Left ventricle myocardium superior (tissue), 1 donor: ENCODE data around the gene ARHGDIG. TPM values are rescaled to one million over a fixed set of nuclear protein-coding genes. Genes with fewer than 3 reads are reported as not detected.

Source experiments
- ATAC-seq: fragments of 200-7000 bp; cut with Tn5 transposase; one replicate; pipeline ENCODE4 v1.9.1; 2020; ENCODE audit warnings: mild to moderate bottlenecking, moderate library complexity
- DNase-seq: peaks from one replicate; pipeline ENCODE4 v3.0.0-alpha.2; 2020
- intact Hi-C: fragments of 100-400 bp; cut with micrococcal nuclease; formaldehyde crosslinking; loops from one replicate; pipeline ENCODE4 v1.11.0; 2022
- total RNA-seq: library from RNA; stranded (reverse); fragmentation: NEBNext Ultra II Directional; extraction: Animal tissue kit (Norgen Biotek cat#: 25700); gene quantifications from one replicate; pipeline ENCODE4 v1.2.1, GENCODE V29; 2021
- donor health status: DM: no; HTN: yes; CAD: no; lungs with severe emphysema.

Gene ARHGDIG
- total RNA-seq, 1 donor from 2014 or later = 14.9 TPM

DNA sequence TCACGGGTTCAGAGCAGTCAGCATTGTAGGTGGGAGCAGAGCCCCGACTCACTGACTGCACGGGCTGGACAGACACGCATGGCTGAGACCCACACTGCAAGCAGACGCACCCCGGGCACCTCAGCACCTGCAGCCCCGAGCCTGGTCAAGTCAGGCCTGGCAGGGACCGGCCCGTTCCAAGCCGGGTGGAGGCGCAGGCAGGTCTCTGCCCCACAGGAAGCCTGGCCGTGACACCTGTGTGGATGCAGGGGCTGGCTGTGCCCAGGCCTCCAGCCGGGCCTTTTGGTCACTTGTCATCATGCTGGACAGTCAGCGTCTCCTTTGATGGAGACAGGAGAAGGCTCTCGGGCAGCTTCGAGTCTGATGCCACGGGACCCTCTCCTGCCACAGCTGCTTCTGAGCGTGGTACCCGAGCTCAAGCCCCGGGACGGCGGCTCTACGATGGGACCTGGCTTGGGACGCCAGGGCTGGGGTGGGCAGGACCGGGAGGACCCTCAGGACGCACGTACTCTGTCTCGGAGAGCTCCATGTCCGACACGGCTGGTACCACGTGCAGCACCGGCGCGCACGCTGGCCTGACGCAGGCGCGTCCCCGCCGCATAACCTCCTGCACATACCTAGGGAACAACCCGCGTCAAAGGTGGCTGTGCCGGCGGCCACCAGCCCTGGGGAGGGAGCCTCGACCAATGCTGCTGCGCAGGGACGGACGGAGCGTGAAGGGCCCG, 10.5 kb downstream of the ARHGDIG start:
- DNase-seq (no peak), ATAC-seq (no peak)
- intact Hi-C loops = no loop called here

DNA sequence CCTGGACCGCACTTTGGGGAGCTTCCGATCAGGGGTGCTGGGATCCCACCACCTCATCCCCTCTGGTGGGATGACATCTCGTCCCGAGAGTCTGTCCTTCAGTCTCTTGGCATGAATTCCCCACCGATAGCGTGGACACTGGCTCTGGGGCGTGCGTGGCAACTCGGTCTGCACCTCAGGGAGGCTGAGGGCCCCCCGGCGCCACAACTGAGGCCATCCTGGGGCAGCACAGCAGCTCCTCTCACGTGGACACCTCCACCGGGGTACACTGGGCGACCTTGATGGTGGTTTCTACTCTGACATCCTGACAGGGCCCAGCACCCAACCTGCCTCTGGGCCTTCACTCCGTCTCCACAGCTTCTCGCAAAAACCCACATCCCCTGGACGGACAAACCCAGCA, 11.1 kb downstream of the ARHGDIG start:
- intact Hi-C loops = no loop called here
- no peak for ATAC-seq
- no peak for DNase-seq

GRCh38 chr16:293043-293775, 12.8 kb downstream of the ARHGDIG start:
- intact Hi-C loops = no loop called here
- DNase-seq (no peak), ATAC-seq (no peak)

- ATAC-seq (no peak), DNase-seq (no peak)
Measured at GRCh38 chr16:296276-296675, 15.9 kb downstream of the ARHGDIG start.

DNA sequence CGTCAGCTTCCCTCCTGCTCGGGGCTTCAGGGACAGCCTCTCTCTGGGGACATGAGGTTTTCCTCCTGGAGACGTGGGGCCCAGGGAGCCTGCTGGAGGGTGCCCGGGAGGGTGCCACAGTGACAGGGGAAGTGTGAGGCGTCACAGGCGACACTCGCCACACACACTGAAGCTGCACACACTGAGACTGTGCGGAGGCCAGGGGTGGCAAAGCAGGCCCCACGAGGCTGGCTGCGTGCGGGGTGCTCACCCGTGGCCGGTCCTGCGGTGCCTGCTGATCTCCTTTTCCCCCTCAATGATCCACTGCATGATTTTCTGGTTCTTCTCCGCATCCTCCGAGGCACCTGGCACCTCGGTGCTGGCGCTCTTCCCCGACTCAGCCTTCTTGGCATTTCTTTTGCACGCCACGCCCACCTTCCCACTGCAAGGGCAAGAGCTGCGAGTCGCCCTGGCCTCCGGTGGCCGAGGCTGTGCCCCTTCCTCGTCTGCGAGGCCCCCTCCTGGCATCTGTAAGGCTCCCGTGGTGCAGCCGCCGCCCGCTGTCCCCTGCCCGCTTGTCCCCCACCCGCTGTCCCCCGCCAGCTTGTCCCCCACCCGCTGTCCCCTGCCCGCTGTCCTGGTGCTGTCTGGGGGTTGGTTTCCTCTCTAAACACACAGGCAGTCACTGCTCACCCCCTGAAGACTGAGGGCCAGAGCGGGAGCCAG, 16.6 kb downstream of the ARHGDIG start:
- intact Hi-C loops = no loop called here
- no peak for DNase-seq
- ATAC-seq = no peak

More at GRCh38 chr16:296276-296675, 15.9 kb downstream of the ARHGDIG start:
- intact Hi-C loops = no loop called here

GRCh38 chr16:297832-298231, 17.4 kb downstream of the ARHGDIG start:
- no peak for ATAC-seq
- no peak for DNase-seq
- intact Hi-C loops = no loop called here

GRCh38 chr16:301235-301634, 20.8 kb downstream of the ARHGDIG start:
- ATAC-seq (no peak), DNase-seq (no peak)
- intact Hi-C loops = no loop called here

DNA sequence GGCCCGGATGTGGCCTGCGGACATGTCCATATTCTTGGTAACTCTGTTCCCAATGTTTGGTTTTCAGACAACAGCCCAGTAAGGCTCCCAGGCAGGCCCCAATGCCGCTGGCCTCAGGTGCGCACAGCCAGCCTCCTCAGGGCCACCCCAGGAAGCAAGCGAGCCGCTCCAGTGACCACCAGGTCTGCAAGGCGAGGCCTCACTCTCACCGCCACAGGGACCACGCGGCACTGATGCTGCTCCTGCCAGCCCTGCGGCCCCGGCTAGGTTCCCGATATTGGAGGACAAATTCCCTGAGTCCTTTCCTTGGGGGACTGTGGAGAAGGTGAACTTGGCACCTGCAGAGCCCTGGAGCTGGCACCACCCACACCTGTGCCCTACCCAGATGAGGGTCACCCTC, 21.6 kb downstream of the ARHGDIG start:
- DNase-seq (no peak), ATAC-seq (no peak)
- intact Hi-C loops = no loop called here

DNA sequence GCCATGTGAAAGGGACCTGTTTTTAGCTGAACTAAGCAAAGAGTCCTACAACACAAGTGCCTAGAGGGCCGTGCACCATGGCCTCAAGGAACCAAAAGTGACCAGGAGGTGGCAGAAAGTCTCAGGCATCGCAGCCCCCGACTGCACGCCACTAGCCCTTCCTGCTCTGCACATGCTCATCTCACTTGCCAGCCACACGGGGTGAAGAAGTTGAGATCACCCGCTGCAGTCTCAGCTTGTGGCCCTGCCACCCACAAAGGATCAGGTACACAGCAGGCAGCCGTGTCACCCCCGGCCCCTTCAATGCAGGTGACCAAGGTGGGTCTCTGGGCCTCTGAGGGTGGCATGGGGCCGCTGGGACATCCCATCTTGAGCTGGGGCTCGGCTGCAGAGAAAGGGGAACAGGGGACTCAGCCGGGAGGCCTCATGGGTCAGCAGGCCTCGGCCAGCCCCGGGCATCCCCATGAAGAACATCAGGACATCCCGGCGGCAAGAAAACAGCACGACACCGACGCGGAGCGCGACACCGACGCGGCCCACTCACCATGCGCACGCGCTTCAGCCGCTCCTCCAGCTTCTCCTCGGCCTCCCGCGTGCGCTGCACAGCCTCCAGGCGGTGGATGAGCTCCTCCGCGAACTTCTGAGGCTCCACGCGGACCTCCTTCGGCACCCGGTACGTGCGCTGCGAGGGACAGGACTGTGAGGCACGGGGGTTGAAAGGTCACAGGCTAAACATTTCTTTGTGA, 23.5 kb downstream of the ARHGDIG start:
- no peak for DNase-seq
- ATAC-seq = no peak
- intact Hi-C loops = no loop called here

DNA sequence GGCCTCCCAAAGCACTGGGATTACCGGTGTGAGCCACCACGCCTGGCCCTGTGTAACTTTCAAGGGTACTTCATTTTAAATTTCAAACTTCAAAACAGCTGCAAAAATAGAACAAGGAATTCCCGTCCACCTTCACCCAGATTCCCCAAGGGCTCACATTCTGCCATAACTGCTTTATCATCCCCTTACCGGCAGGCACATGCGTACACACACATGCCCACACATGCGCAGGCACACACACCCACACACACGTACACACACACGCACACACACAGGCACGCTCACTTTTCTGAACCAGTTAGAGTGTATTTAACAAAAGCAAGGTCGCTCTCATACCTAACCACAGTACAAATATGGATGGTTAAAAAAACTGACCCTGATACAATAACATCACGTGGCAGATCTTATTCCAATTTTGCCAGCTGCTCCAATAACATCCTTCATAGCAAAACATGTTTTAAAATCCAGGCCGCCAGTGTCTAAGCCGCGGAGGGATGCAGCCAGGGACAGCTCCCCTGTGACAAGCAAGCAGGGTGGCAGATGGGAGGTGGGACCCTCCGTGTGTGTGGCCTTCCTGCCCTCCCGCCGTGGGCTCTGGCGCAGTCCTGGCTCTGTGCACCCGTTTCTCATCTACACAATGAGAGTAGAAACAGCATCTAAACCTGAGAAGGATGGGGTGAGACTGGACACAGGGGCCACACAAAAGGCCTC, 25.7 kb downstream of the ARHGDIG start:
- ATAC-seq (no peak), DNase-seq (no peak)
- intact Hi-C loops = no loop called here

GRCh38 chr16:306911-307370, 26.6 kb downstream of the ARHGDIG start:
- intact Hi-C loops = no loop called here
- ATAC-seq (no peak), DNase-seq (no peak)

DNA sequence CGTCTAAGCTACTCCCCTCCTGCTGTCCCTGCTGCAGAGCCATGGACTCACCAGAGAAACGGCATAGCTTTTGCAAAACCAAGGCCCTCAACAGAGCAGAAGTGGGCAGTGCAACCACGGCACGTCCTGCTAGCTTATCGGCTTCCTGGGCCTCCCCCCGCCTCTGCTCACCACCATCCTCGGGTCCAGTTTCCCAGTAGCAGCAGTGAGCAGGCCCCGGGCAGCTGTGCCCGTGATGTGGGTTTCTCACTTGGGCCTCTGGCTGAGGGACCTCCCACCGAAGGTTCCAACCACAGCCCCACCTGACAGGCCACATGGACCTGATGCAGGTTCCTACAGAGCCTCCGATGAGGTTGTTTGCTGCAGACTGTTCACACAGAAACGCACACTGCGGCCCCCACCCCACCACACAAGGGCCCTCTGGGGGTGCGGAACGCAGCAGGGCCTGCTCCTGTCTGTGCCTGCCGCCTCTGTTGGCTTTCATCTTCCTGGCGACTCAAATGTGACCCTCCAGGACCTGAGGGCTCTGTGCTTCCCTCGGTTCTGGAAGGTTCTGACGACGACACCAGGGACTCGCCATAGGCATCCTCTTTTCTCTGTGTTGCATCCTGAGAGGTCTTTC, 27.4 kb downstream of the ARHGDIG start:
- intact Hi-C loops = no loop called here
- DNase-seq (no peak), ATAC-seq (no peak)

- ATAC-seq (no peak), DNase-seq (no peak)
- intact Hi-C loops = no loop called here
Measured at GRCh38 chr16:309476-309875, 29.1 kb downstream of the ARHGDIG start.

DNA sequence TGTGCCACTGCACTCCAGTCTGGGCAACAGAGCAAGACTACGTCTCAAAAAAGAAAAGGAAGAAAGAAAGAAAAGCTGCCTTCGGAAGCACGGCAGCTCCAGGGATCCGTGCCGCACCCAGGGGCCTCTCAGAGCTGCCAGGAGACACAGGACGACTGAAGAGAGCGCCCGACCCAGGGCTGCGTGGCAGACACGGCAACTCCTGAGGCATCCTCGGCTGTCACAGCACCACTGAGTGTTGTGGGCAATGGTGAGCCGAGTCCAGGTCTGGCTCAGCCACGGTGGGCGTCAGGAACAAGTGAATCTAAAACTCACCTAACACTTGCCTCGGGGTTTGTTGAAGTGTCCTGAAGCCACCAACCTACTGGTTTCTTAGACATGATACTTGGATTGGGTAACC, 31.3 kb downstream of the ARHGDIG start:
- intact Hi-C loops = no loop called here
- ATAC-seq = no peak
- no peak for DNase-seq

- intact Hi-C loops = no loop called here
- ATAC-seq = no peak
- DNase-seq = no peak
Measured at GRCh38 chr16:314351-314750, 34.0 kb downstream of the ARHGDIG start.

GRCh38 chr16:314795-315299, 34.5 kb downstream of the ARHGDIG start:
- ATAC-seq (no peak), DNase-seq (no peak)
- intact Hi-C loops = no loop called here

DNA sequence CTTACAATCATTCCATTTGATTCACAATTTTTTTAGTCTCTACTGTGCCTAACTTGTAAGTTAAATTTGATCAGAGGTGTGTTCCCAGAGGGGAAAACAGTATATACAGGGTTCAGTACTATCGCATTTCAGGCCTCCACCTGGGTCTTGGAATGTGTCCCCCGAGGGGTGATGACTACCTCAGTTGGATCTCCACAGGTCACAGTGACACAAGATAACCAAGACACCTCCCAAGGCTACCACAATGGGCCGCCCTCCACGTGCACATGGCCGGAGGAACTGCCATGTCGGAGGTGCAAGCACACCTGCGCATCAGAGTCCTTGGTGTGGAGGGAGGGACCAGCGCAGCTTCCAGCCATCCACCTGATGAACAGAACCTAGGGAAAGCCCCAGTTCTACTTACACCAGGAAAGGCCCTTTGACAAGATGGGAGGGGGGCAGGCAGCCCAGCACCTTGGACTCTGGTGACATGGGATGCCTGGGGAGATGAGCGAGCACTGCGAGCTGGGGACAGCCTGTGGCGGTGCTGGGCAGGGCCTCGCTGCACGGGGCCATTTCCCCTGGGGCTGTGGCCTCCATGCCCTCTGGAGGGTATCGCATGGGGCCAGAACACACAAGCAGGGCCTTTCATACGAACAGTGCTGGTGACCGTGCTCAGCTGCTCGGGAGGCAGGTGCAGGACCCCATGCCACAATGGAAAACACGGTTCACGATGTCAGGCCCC, 36.5 kb downstream of the ARHGDIG start:
- intact Hi-C loops = no loop called here
- DNase-seq = no peak
- ATAC-seq = no peak

GRCh38 chr16:317583-317982, 37.2 kb downstream of the ARHGDIG start:
- DNase-seq = no peak
- ATAC-seq = no peak
- intact Hi-C loops = no loop called here
